Measurements from ENCODE around the gene KIF14. TPM values are rescaled to one million over a fixed set of nuclear protein-coding genes. Genes with fewer than 3 reads are reported as not detected.

KIF14 gene
- total RNA-seq, 1 donor from 2014 or later = 0.26 TPM

Other genes starting within 250 kb of the KIF14 start
- 10.8 TPM for gene ZNF281, start 210.7 kb downstream of the KIF14 start, total RNA-seq
- gene DDX59, start 49.2 kb upstream of the KIF14 start, total RNA-seq = 30.6 TPM
- gene CAMSAP2, start 118.1 kb upstream of the KIF14 start, total RNA-seq = 37.8 TPM

All from ureter (tissue), 1 donor.